Tibial nerve (tissue), 4 donors: Measurements from ENCODE around the gene ALOXE3. TPM values are rescaled to one million over a fixed set of nuclear protein-coding genes. Genes with fewer than 3 reads are reported as not detected.

Experiments
- DNase-seq, 2 donors: peaks; one replicate each; pipeline ENCODE4 v3.0.0-alpha.2; 2019; ENCODE audit warnings: low spot score in 2 of 2
- H3K27ac ChIP-seq, 4 donors: fragments of 200-600 bp; sonication (generic) in 3 of 4; one replicate each; pipeline ENCODE4 v1.5.1; 2017 to 2019; ENCODE audit warnings: mild to moderate bottlenecking in 1 of 4
- H3K27me3 ChIP-seq, 2 donors: fragments of 200-600 bp; sonication (generic) in 1 of 2; one replicate each; pipeline versions ENCODE4 v1.5.1 to v1.6.0; 2017 to 2019
- H3K36me3 ChIP-seq, 3 donors: fragments of 200-600 bp; sonication (generic); one replicate each; pipeline ENCODE4 v1.5.1; 2018 to 2019
- H3K4me1 ChIP-seq, 4 donors: fragments of 200-600 bp; sonication (generic) in 3 of 4; one replicate each; pipeline ENCODE4 v1.5.1; 2017 to 2019
- H3K4me3 ChIP-seq, 4 donors: fragments of 200-600 bp; sonication (generic) in 3 of 4; one replicate each; pipeline ENCODE4 v1.5.1; 2017 to 2019; ENCODE audit warnings: mild to moderate bottlenecking in 1 of 4, moderate library complexity in 1 of 4
- H3K9me3 ChIP-seq, 4 donors: fragments of 200-600 bp; sonication (generic) in 3 of 4; one replicate each; pipeline ENCODE4 v1.5.1; 2017 to 2019
- EP300 ChIP-seq, 2 donors: sonication (generic); formaldehyde crosslinking; IDR thresholded peaks; one replicate each; pipeline ENCODE4 v1.6.1; 2017; ENCODE audit warnings: antibody characterized with exemption in 2 of 2, mild to moderate bottlenecking in 1 of 2
- POLR2A ChIP-seq, 2 donors: fragments of 450-650 bp; IDR thresholded peaks; one replicate each; pipeline ENCODE4 v1.6.1; 2017; ENCODE audit warnings: antibody characterized with exemption in 2 of 2, mild to moderate bottlenecking in 2 of 2, moderate library complexity in 2 of 2
- WGBS, 2 donors: methylation state at CpG; one replicate each; pipeline ENCODE4 v1.1.5; 2018; 5-methylcytosine and 5-hydroxymethylcytosine counted together
- total RNA-seq, 4 donors: library from RNA; depleted of rRNA; stranded (reverse); fragments of >200 nt; gene quantifications; one replicate each; pipeline ENCODE4 v1.1.0, GENCODE V29; 2016
- TF ChIP-seq, protein P1 (sequence below), 5 experiments: fragments of 200-600 bp in 3 of 5; fragments of 450-650 bp in 2 of 5; sonication (generic) in 3 of 5; IDR thresholded peaks; one replicate each; pipeline ENCODE4 v1.5.1; 2016 to 2019; ENCODE audit warnings: antibody characterized with exemption in 5 of 5, mild to moderate bottlenecking in 3 of 5, moderate library complexity in 2 of 5

ALOXE3 gene
- total RNA-seq, 4 donors from 2014 or later: not detected

- H3K9me3 ChIP-seq: no peaks in the 10 kb centered on the region
- TF ChIP-seq, protein P1, sequence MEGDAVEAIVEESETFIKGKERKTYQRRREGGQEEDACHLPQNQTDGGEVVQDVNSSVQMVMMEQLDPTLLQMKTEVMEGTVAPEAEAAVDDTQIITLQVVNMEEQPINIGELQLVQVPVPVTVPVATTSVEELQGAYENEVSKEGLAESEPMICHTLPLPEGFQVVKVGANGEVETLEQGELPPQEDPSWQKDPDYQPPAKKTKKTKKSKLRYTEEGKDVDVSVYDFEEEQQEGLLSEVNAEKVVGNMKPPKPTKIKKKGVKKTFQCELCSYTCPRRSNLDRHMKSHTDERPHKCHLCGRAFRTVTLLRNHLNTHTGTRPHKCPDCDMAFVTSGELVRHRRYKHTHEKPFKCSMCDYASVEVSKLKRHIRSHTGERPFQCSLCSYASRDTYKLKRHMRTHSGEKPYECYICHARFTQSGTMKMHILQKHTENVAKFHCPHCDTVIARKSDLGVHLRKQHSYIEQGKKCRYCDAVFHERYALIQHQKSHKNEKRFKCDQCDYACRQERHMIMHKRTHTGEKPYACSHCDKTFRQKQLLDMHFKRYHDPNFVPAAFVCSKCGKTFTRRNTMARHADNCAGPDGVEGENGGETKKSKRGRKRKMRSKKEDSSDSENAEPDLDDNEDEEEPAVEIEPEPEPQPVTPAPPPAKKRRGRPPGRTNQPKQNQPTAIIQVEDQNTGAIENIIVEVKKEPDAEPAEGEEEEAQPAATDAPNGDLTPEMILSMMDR (IDR thresholded peaks at IDR 0.05): peak; percentile 60 to 80 (median 77)
- TF ChIP-seq EP300 (IDR thresholded peaks at IDR 0.05): no peak
- WGBS, 2 donors: 4 to 9% methylated on average over 10 of the region's 10 CpGs
- H3K4me3 ChIP-seq: no peak overlapping the region
- H3K27me3 ChIP-seq: peaks cover 0 to 74% of the 10 kb centered on the region in 2 donors
- no peak overlapping the region for H3K27ac ChIP-seq
- H3K4me1 ChIP-seq: peaks cover 0 to 30% (median 3%) of the 10 kb centered on the region in 4 donors
- no peaks in the 10 kb centered on the region for H3K36me3 ChIP-seq
- DNase-seq: peak in 1 of 2 donors; percentile 89
Observed at GRCh38 chr17:8060274-8060673, 58.0 kb downstream of the ALOXE3 start.

GRCh38 chr17:8059131-8059530, 59.2 kb downstream of the ALOXE3 start:
- Histone ChIP-seq H3K4me3 (no peak overlapping the region), H3K36me3 (no peaks in the 10 kb centered on the region), H3K27me3 (peaks cover 0 to 66% of the 10 kb centered on the region in 2 donors), H3K27ac (no peak overlapping the region), H3K4me1 (peaks cover 0 to 30% (median 3%) of the 10 kb centered on the region in 4 donors), H3K9me3 (no peaks in the 10 kb centered on the region)
- TF ChIP-seq, protein P1 (IDR thresholded peaks at IDR 0.05): no peak
- no peak for TF ChIP-seq POLR2A (IDR thresholded peaks at IDR 0.05)
- no peak for TF ChIP-seq EP300 (IDR thresholded peaks at IDR 0.05)
- WGBS, 2 donors: 19 to 32% methylated on average over 7 of the region's 7 CpGs
- DNase-seq: no peak

DNA sequence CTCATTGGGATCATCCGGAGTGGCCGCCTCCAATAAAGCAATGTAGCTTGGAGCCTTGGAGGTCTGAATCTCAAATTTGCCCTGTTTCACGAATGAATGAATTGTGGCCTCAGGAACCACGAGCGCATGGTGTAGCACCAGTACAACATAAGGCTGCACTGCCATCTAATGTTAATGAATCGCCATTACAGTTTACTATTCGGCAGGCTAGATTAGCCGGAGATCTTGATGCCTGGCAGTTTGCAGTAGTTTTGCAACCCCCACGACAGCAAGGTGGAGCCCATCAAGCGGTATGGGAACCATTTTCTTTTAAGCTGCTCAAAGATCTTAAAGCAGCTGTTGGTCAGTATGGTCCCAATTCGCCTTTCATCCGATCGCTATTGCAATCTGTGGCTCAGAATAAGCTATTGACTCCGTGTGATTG, 60.6 kb downstream of the ALOXE3 start:
- WGBS, 2 donors: 6 to 7% methylated on average over 12 to 14 of the region's 14 CpGs
- Histone ChIP-seq H3K4me3 (no peak overlapping the region), H3K27ac (no peak overlapping the region), H3K27me3 (peaks cover 0 to 52% of the 10 kb centered on the region in 2 donors), H3K36me3 (no peaks in the 10 kb centered on the region), H3K4me1 (peaks cover 0 to 25% (median 3%) of the 10 kb centered on the region in 4 donors), H3K9me3 (no peaks in the 10 kb centered on the region)
- peak in 1 of 2 donors; percentile 81 for DNase-seq
- TF ChIP-seq POLR2A (IDR thresholded peaks at IDR 0.05) (no peak), EP300 (IDR thresholded peaks at IDR 0.05) (peak in 1 of 2 donors; percentile 28)
- TF ChIP-seq, protein P1 (IDR thresholded peaks at IDR 0.05): peak; percentile 64 to 79 (median 73)

- Histone ChIP-seq H3K4me1 (peaks cover 0 to 20% (median 3%) of the 10 kb centered on the region in 4 donors), H3K9me3 (no peaks in the 10 kb centered on the region), H3K27ac (peak overlapping the region in 2 of 4 donors; percentile 6 to 45), H3K36me3 (no peaks in the 10 kb centered on the region), H3K27me3 (peaks cover 0 to 46% of the 10 kb centered on the region in 2 donors), H3K4me3 (no peak overlapping the region)
- no peak for DNase-seq
- TF ChIP-seq EP300 (IDR thresholded peaks at IDR 0.05): no peak
- TF ChIP-seq, protein P1 (IDR thresholded peaks at IDR 0.05): no peak
- no peak for TF ChIP-seq POLR2A (IDR thresholded peaks at IDR 0.05)
- 70 to 72% methylated on average over 17 of the region's 17 CpGs for WGBS, 2 donors
Observed at GRCh38 chr17:8056976-8057625, 61.2 kb downstream of the ALOXE3 start.

- peaks cover 0 to 20% (median 3%) of the 10 kb centered on the region in 4 donors for H3K4me1 ChIP-seq
- no peak overlapping the region for H3K4me3 ChIP-seq
- H3K9me3 ChIP-seq: no peaks in the 10 kb centered on the region
- peak in 1 of 2 donors; percentile 47 for DNase-seq
- TF ChIP-seq, protein P1 (IDR thresholded peaks at IDR 0.05): no peak
- TF ChIP-seq EP300 (IDR thresholded peaks at IDR 0.05): peak; percentile 56 to 78
- peak in 1 of 2 donors; percentile 14 for TF ChIP-seq POLR2A (IDR thresholded peaks at IDR 0.05)
- 45% methylated on average over 14 of the region's 14 CpGs for WGBS, 2 donors
- peaks cover 0 to 39% of the 10 kb centered on the region in 2 donors for H3K27me3 ChIP-seq
- H3K27ac ChIP-seq: peak overlapping the region in 3 of 4 donors; percentile 24 to 72 (median 60)
- no peaks in the 10 kb centered on the region for H3K36me3 ChIP-seq
Observed at GRCh38 chr17:8056232-8056975, 61.9 kb downstream of the ALOXE3 start.
